PFSK-1 (cell line): ENCODE results near the gene NAGS.

Experiments
- FOXP2 ChIP-seq: optimal IDR thresholded peaks from 2 replicates; pipeline ENCODE3; 2011; ENCODE audit warnings: borderline replicate concordance, control low read depth, inconsistent platforms; ENCODE audit not compliant: insufficient read depth; ENCODE audit errors: extremely low read length, extremely low read depth
- POLR2AphosphoS5 ChIP-seq: IDR thresholded peaks from 2 replicates; pipeline ENCODE4 v1.6.1; 2012; ENCODE audit warnings: low read depth, mild to moderate bottlenecking, control low read depth, low read length, moderate library complexity
- SIN3A ChIP-seq: IDR thresholded peaks from 2 replicates; pipeline ENCODE4 v1.6.1; 2012; ENCODE audit warnings: mild to moderate bottlenecking, low read length, moderate library complexity, borderline replicate concordance; ENCODE audit not compliant: insufficient read depth
- TAF1 ChIP-seq: IDR thresholded peaks from 2 replicates; pipeline ENCODE4 v1.6.1; 2012; ENCODE audit warnings: low read length, control low read depth, borderline replicate concordance; ENCODE audit not compliant: insufficient read depth
- TF ChIP-seq, protein P1 (sequence below), 2 experiments: IDR thresholded peaks; 2 replicates each; pipeline versions ENCODE4 v1.6.1 to v1.8.0; 2011 to 2012; ENCODE audit warnings: low read depth in 2 of 2, low read length in 2 of 2, control low read depth in 1 of 2, inconsistent platforms in 1 of 2, mild to moderate bottlenecking in 1 of 2, moderate library complexity in 1 of 2; ENCODE audit not compliant: insufficient read depth in 1 of 2

DNA sequence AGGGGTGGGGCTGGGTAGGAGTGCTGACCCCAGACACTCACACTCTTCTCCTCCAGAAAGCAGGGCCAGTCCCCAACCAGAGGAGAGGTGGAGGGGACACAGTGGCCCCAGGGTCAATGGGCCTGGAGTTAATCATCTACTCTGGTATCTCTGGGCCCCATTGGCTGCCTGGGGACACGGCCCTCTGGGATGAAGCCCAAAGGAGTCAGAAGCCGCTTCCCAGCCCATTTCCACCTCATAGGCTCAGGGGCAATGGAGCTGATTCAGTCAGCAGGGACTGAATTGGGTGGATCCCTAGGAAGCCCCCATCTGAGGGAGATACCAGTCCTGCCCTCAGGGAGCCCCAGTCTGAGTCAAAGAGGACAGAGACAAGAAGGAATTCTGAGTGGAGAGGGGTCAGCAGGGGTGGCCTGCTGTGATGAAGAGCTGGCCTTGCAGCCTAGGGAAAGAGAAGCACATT lies 2.9 kb upstream of the NAGS start:
- TF ChIP-seq POLR2AphosphoS5 = no peak
- no peak for TF ChIP-seq TAF1
- no peak for TF ChIP-seq SIN3A
- TF ChIP-seq, protein P1, sequence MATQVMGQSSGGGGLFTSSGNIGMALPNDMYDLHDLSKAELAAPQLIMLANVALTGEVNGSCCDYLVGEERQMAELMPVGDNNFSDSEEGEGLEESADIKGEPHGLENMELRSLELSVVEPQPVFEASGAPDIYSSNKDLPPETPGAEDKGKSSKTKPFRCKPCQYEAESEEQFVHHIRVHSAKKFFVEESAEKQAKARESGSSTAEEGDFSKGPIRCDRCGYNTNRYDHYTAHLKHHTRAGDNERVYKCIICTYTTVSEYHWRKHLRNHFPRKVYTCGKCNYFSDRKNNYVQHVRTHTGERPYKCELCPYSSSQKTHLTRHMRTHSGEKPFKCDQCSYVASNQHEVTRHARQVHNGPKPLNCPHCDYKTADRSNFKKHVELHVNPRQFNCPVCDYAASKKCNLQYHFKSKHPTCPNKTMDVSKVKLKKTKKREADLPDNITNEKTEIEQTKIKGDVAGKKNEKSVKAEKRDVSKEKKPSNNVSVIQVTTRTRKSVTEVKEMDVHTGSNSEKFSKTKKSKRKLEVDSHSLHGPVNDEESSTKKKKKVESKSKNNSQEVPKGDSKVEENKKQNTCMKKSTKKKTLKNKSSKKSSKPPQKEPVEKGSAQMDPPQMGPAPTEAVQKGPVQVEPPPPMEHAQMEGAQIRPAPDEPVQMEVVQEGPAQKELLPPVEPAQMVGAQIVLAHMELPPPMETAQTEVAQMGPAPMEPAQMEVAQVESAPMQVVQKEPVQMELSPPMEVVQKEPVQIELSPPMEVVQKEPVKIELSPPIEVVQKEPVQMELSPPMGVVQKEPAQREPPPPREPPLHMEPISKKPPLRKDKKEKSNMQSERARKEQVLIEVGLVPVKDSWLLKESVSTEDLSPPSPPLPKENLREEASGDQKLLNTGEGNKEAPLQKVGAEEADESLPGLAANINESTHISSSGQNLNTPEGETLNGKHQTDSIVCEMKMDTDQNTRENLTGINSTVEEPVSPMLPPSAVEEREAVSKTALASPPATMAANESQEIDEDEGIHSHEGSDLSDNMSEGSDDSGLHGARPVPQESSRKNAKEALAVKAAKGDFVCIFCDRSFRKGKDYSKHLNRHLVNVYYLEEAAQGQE (IDR thresholded peaks at IDR 0.05; ENCODE audit: insufficient read depth in 1 of 2, low read depth in 2 of 2, low read length in 2 of 2) = no peak
- TF ChIP-seq FOXP2 = no peak
